HG03342 (cell line): ENCODE data around the gene CFLAR.
A peak's percentile ranks its signal among the peaks of the same experiment; 100 is the strongest.

Source experiments
- ATAC-seq: cut with Tn5 transposase; IDR thresholded peaks from one replicate; pipeline ENCODE4 v1.9.1; 2021; ENCODE audit warnings: mild to moderate bottlenecking, moderate library complexity; ENCODE audit not compliant: unreplicated experiment

The CFLAR gene

GRCh38 chr2:201205515-201205849 lies 89.5 kb downstream of the CFLAR start:
- no peak for ATAC-seq

- peak; percentile 77 for ATAC-seq
These were observed 92.7 kb downstream of the CFLAR start for GRCh38 chr2:201208563-201209252.

GRCh38 chr2:201215963-201216362 lies 100.0 kb downstream of the CFLAR start:
- no peak for ATAC-seq

- no peak for ATAC-seq
These were observed 101.0 kb downstream of the CFLAR start for GRCh38 chr2:201216918-201217317.

- ATAC-seq, result no peak
These were observed 102.8 kb downstream of the CFLAR start for GRCh38 chr2:201218780-201219179.

GRCh38 chr2:201219328-201220096 lies 103.5 kb downstream of the CFLAR start:
- no peak for ATAC-seq

GRCh38 chr2:201220102-201220570 lies 104.2 kb downstream of the CFLAR start:
- ATAC-seq, result no peak

GRCh38 chr2:201223089-201224073 lies 107.4 kb downstream of the CFLAR start:
- ATAC-seq, result peak; percentile 91
